Posterior vena cava (tissue), 2 donors: ENCODE results near the gene LRRC15. TPM values are rescaled to one million over a fixed set of nuclear protein-coding genes. Genes with fewer than 3 reads are reported as not detected.
A peak's percentile ranks its signal among the peaks of the same experiment; 100 is the strongest.

Source experiments
- DNase-seq: peaks from one replicate; pipeline ENCODE4 v3.0.0-alpha.2; 2020; ENCODE audit warnings: low spot score
- intact Hi-C, 2 donors: fragments of 100-400 bp; cut with DNase I; formaldehyde crosslinking; loops; one replicate each; pipeline versions ENCODE4 v1.14.1 to v1.14.2; 2022 to 2023
- total RNA-seq, 2 donors: library from RNA; stranded (reverse); fragmentation: NEBNext Ultra II Directional; extraction: Animal tissue kit (Norgen Biotek cat#: 25700); gene quantifications; one replicate each; pipeline ENCODE4 v1.2.1, GENCODE V29; 2021
- donor health status: DM: yes; HTN: yes; CAD: no.
- donor health status: DM: yes; HTN: yes; CAD: no.

Gene LRRC15
- total RNA-seq, 2 donors from 2014 or later = 2.3 to 3.0 TPM

- DNase-seq = no peak
- intact Hi-C loops = no loop called here
Observed at GRCh38 chr3:194367992-194368841, 1.3 kb downstream of the LRRC15 start.

GRCh38 chr3:194365978-194366490, 3.5 kb downstream of the LRRC15 start:
- DNase-seq = no peak
- intact Hi-C loops = no loop called here

- no peak for DNase-seq
- intact Hi-C loops = no loop called here
Observed at GRCh38 chr3:194365526-194365925, 4.0 kb downstream of the LRRC15 start.

DNA sequence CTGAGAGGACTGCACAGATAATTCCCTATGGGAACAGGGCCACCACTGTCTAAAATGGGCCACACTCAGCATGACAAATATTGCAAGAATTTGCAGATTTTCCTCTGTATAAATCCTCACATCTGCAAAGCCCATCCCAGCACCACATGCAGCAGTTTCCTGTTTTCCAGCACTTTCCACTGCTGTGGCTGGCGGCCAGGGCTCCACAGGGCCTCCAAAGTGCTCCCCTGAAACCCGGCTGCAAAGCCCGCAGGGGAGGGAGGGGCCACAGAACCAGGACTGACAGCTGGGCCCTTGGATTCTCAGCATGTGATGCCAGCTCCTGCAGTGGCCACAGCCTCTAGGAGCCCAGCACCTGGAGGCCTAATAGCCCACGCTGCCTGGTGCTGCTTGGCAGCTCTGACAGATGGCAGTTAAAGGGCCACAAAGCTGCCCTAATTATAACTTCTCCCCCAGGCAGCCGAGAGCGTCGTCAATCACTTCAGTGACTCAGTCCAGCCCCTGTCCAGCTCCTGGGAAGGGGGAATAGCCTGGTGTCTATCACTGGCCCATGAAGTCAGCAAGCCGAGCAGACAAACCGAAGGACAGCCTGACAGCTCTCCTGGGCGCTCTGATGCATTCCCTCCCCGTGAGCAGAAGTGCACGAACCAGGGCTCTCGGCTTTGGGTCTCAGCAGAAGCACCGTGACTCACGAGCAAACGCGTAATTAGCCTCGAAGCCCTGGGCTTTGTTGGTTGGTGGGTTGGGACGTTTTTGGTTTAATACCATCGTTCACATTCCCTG, 4.7 kb downstream of the LRRC15 start:
- DNase-seq = no peak
- intact Hi-C loops = no loop called here

DNA sequence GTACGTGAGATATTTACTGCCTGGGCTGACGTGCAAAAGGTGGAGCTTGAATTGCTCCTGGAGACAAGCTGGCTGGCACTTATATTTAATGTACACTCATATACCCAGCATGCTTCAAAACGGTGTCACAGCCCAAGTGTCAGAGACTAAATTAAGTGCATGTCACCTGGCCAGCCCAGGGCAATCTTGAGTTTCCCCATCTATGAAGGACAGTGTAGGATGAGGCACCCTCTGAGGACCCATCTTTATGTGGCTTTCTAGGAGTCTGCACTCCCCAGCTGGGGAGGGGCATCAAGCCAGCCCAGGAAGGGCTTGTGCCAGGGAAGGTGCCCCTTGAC, 5.3 kb downstream of the LRRC15 start:
- intact Hi-C loops = no loop called here
- DNase-seq = no peak

DNA sequence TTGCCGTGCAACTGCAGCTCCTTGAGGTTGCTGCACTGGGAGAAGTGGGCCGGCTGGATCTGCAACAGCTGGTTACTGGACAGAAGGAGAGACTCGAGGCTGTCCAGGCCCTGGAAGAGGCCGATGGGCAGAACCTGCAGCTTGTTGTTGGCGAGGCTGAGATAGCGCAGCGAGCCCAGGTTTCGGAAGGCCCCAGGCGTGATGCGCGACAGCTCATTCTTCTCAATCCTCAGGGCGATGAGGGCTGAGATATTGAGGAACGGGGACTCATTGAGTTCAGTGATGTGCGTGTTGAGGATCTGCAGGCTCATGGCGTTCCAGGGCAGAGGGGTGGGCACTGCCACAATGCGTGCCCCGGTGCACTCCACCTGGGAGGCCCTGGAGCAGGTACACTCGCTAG, 9.0 kb downstream of the LRRC15 start:
- intact Hi-C loops = no loop called here

DNA sequence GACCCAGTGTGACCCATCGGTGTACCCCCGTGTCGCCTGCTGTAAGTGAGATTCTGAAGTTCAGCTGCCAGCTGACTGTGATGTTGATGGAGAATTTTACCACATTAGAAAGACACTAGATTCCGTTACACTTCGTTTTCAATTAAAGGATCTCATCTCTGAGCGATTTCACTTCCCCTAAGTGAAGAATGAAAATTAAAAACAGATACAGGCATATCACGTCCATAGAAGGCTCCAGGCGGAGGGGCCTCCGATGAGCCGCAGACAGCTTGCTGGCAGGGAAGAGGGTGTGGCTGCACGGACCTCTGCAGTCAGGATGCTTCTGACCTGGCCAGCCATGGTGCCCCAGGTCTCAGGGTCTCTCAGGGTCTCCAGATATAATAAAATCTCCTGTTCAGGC, 11.9 kb downstream of the LRRC15 start:
- DNase-seq = no peak
- intact Hi-C loops = no loop called here

More for the DNA sequence above, 9.0 kb downstream of the LRRC15 start:
- no peak for DNase-seq

DNA sequence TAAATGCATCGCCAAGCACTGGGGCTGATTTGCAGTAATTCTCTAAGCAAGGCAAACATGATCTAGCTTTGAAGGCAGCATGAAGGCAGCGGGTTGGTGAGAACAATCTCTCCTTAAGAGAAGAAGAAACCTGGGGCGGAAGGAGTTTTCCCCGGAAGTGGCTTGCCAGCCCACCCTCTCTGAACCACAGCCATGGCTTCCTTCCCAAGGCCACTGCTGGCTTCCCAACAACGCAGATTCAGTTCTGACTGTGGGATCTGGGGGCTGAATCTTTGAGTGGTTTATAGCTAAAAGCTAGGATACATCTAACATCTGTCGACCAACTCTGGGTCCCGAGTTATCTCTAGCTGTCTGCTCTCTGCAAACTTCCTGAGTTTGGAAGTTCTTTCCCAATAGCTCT, 14.2 kb downstream of the LRRC15 start:
- DNase-seq = no peak
- intact Hi-C loops = no loop called here

GRCh38 chr3:194354315-194354714, 15.2 kb downstream of the LRRC15 start:
- DNase-seq = no peak
- intact Hi-C loops = no loop called here

DNA sequence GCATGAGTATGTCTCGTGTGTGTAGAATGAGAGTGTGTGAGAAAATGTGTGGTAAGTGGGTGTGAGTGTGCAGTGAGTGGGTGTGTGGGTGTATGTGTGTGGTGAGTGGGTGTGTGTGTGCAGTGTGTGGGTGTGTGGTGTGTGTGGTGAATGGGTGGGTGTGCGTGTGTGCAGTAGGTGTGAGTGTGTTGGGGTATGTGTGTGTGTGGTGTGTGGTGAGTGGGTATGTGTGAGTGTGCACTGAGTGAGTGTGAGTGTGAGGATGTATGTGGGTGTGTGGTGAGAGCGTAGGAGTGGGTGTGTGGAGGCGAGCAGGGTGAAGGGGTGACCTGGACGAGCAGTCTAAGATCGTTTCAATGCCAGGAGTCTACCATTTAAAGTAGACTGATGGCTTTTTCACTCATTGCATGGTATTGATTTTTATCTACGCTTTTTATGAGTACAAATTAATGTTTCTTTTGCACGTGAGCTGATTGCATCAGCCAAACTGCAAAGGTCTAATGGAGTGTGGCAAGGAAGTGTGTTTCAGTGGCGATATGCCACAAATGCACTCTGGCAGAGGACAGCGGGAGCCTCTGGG, 16.8 kb downstream of the LRRC15 start:
- intact Hi-C loops = no loop called here
- DNase-seq = no peak

DNA sequence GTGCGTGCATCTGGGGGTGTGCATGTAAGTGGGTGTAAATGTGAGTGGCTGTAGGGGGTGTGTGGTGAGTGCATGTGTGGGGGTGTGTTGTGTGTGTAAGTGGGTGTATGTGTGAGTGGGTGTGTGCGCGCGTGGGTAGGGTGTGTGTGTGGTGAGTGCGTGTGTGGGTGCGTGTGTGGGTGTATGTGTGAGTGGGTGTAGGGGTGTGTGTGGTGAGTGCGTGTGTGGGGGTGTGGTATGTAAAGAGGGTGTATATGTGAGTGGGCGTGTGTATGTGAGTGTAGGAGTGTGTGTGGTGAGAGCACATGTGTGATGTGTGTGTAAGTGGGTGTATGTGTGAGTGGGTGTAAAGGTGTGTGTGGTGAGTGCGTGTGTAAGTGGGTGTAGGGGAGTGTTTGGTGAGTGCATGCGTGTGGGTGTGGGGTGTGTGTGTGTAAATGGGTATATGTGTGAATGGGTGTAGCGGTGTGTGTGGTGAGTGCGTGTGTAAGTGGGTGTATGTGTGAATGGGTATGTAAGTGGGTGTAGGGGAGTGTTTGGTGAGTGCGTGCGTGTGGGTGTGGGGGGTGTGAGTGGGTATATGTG, 17.5 kb downstream of the LRRC15 start:
- intact Hi-C loops = loop anchor here in 1 of 2 donors (2.0 kb wide), 1 partner anchor 59 kb away; no protein-coding TSS in a partner anchor
- no peak for DNase-seq

DNA sequence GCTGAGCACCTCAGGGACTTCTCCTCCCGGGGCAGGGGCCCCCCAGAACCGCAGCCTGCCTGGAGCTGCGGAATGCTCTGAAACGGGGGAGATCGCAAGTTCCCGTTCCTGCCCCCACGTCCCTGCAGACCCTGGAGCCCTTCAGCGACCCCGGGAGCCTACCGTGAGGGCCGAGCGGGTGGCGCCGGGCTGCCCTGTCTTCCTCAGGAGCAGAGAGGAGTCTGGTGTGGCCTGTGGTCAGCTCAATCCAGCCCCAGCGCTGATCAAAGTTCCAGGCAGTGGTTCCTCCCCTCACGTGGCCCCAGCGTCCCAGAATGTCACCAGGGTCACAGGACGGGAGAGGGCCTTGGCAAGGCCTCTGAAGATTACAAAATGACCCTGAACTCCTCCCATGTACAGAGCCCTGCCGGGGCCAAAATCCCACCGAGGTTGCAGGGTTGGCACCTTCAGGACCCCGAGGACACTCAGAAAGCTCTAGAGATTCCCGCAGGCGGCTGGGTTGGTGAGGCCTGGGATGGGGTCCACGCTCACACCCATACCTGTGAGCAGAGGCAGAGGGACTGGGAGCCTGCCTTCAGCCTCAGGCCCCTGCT, 18.4 kb downstream of the LRRC15 start, which contains the start of gene CPN2:
TSS of gene CPN2 (minus strand) at position 249 of the 593 bp plus-strand sequence. CDS start 8,626 bp downstream, outside the sequence.
- intact Hi-C loops = loop anchor here in 1 of 2 donors (2.0 kb wide), 1 partner anchor 58 kb away; no protein-coding TSS in a partner anchor
- DNase-seq = no peak

DNA sequence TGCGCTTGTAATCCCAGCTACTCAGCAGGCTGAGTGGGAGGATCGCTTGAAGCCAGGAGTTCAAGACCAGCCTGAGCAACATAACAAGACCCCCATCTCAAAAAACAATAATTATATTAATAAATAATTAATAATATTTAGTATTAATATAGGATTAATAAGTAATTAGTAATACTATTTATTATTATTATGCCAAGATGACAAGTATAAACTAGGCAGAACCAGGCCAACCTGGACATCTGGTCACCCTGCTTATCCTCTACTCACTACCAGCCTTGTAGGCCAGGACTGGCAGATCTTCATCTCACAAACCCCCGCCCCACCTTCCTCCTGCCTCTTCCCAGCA, 18.8 kb downstream of the LRRC15 start:
- intact Hi-C loops = loop anchor here in 1 of 2 donors (2.0 kb wide), 1 partner anchor 58 kb away; no protein-coding TSS in a partner anchor
- DNase-seq = no peak

DNA sequence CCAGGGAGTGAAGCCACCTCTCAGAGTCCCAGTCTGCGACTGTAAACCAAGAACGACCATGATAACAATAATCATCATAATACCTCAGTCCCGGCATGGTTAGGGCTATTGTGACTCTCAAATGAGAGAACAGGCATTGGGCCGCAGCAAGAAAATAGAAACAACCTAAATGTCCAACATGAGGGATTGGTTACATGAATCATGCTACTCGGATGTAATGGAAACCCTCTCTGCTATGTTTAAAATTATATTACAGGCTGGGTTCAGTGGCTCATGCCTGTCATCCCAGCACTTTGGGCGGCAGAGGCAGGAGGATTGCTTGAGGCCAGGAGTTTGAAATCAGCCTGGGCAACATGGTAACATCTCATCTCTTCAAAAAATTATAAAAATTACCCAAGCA, 21.2 kb downstream of the LRRC15 start:
- DNase-seq = no peak
- intact Hi-C loops = no loop called here

- no peak for DNase-seq
- intact Hi-C loops = no loop called here
Observed at GRCh38 chr3:194346621-194347020, 22.9 kb downstream of the LRRC15 start.

GRCh38 chr3:194346035-194346434, 23.5 kb downstream of the LRRC15 start:
- DNase-seq = no peak
- intact Hi-C loops = no loop called here

- intact Hi-C loops = loop anchor here in 1 of 2 donors (5.0 kb wide), 1 partner anchor 53 kb away; the partner anchor contains the start of gene GP5
- peak; percentile 89 for DNase-seq
Observed at GRCh38 chr3:194344012-194344411, 25.5 kb downstream of the LRRC15 start.

DNA sequence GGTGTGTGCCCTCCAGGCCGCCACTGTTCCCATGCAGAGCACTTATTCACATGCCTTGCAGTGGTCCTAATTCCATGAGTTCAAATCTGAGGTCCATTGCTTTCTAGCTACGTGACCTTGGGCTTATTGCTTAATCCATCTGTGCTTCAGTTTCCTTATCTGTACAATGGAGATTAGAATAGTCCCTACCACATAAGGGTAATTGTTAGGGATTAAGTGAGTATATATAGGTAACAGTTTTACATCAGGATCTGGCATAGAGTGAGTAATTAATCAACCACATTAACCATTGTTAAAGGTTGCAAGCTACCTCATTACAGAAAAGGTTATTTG, 26.0 kb downstream of the LRRC15 start:
- DNase-seq = no peak
- intact Hi-C loops = loop anchor here in 1 of 2 donors (5.0 kb wide), 1 partner anchor 54 kb away; the partner anchor contains the start of gene GP5
